Heart right ventricle (tissue), 16 donors: Measurements from ENCODE around the gene MIB1. TPM values are rescaled to one million over a fixed set of nuclear protein-coding genes. Genes with fewer than 3 reads are reported as not detected.

Experiments used
- ATAC-seq, 8 donors: fragments of 200-7000 bp; cut with Tn5 transposase; one replicate each; pipeline ENCODE4 v1.9.1; 2020; ENCODE audit warnings: mild to moderate bottlenecking in 8 of 8, moderate library complexity in 8 of 8, moderate number of reproducible peaks in 1 of 8
- DNase-seq, 2 donors: peaks; one replicate each; pipeline ENCODE4 v3.0.0-alpha.2; 2020
- H3K27ac ChIP-seq, 10 donors: fragments of 200-600 bp; sonication (generic) in 2 of 10; one replicate each; pipeline versions ENCODE4 v1.5.0 to v1.8.0; 2020 to 2022; ENCODE audit warnings: mild to moderate bottlenecking in 3 of 10
- H3K27me3 ChIP-seq, 7 donors: fragments of 200-600 bp; one replicate each; pipeline ENCODE4 v1.8.0; 2021 to 2022; ENCODE audit warnings: mild to moderate bottlenecking in 2 of 7
- H3K36me3 ChIP-seq, 9 donors: fragments of 200-600 bp; sonication (generic) in 1 of 9; one replicate each; pipeline versions ENCODE4 v1.5.0 to v1.8.0; 2020 to 2022; ENCODE audit warnings: mild to moderate bottlenecking in 2 of 9
- H3K4me1 ChIP-seq, 9 donors: fragments of 200-600 bp; sonication (generic) in 1 of 9; one replicate each; pipeline versions ENCODE4 v1.5.0 to v1.8.0; 2020 to 2022; ENCODE audit warnings: mild to moderate bottlenecking in 4 of 9
- H3K4me3 ChIP-seq, 10 donors: fragments of 200-600 bp; sonication (generic) in 2 of 10; one replicate each; pipeline versions ENCODE4 v1.5.0 to v1.8.0; 2020 to 2022; ENCODE audit warnings: mild to moderate bottlenecking in 7 of 10, moderate library complexity in 2 of 10
- H3K9me3 ChIP-seq, 11 donors: fragments of 200-600 bp in 10 of 11; sonication (generic) in 2 of 11; one replicate each; pipeline versions ENCODE4 v1.5.0 to v1.8.0; 2013 to 2022; ENCODE audit warnings: mild to moderate bottlenecking in 2 of 11, control low read depth in 1 of 11, moderate library complexity in 1 of 11
- whole genome bisulfite sequencing, 2 donors: extraction: QIAGEN DNeasy Blood & Tissue Kit; methylation state at CpG; one replicate each; pipeline ENCODE4 v1.1.7; 2013; ENCODE audit warnings: inconsistent platforms in 1 of 2; 5-methylcytosine and 5-hydroxymethylcytosine counted together
- intact Hi-C, 10 donors: fragments of 100-400 bp; cut with DNase I; formaldehyde crosslinking; loops; one replicate each; pipeline versions ENCODE4 v1.11.1 to v1.14.2; 2022
- polyA plus RNA-seq, 2 donors: library from polyadenylated mRNA; stranded (reverse); fragments of 200-250 nt; gene quantifications; one replicate each; pipeline ENCODE4 v1.2.3, GENCODE V29; 2013
- total RNA-seq, 10 donors: library from RNA; stranded (reverse); fragmentation: NEBNext Ultra II Directional in 3 of 10; extraction: Animal tissue kit (Norgen Biotek cat#: 25700) in 3 of 10; gene quantifications; one replicate each; pipeline versions ENCODE4 v1.2.1 to v1.2.4, GENCODE V29; 2021 to 2023
- TF ChIP-seq, protein P1 (sequence below), 9 donors: fragments of 200-600 bp; sonication (generic) in 2 of 9; IDR thresholded peaks; one replicate each; pipeline versions ENCODE4 v1.5.0 to v1.8.0; 2021 to 2022; ENCODE audit warnings: antibody characterized with exemption in 9 of 9, mild to moderate bottlenecking in 5 of 9, moderate library complexity in 1 of 9
- donor health status: Arrhythmogenic right ventricular cardiomyopathy.
- donor health status: ischemic (EF 13 %, LVEDD 7.1; RV severe dilation, severe dysfunction).
- donor health status: healthy with polysubstance abuse.
- donor health status: DM: no; HTN: yes; CAD: no.
- donor health status: DM: no; HTN: no; CAD: no.
- donor health status: ischemic (EF 25% LVEDD 6.9; RV normal size, moderate dysfunction).
- donor health status: ischemic (EF 25% LVEDD 5.7; RV mildly dilated, moderate dysfunction).
- donor health status: healthy.
- donor health status: DM: yes; HTN: yes; CAD: no.
- donor health status: Ischemic cardiomyopathy.
- donor health status: ischemic (EF 35%, LVEDD 5.7; RV mildly dilated, moderate dysfunction).
- donor health status: nonischemic (EF 11% LVEDD 7.7; RV severe dilation, severe dysfunction).
- donor health status: DM: yes; HTN: yes; CAD: no.
- donor health status: PGD.
- donor health status: ischemic (EF 29% LVEDD 5.4; RV normal size, mild dysfunction).
- donor health status: nonischemic (EF 23%, LVEDD 6.1; RV moderate dilation, normal function).

Gene MIB1
- total and polyA plus RNA-seq, 12 donors = 3.7 to 32.2 (median 25.0) TPM

DNA sequence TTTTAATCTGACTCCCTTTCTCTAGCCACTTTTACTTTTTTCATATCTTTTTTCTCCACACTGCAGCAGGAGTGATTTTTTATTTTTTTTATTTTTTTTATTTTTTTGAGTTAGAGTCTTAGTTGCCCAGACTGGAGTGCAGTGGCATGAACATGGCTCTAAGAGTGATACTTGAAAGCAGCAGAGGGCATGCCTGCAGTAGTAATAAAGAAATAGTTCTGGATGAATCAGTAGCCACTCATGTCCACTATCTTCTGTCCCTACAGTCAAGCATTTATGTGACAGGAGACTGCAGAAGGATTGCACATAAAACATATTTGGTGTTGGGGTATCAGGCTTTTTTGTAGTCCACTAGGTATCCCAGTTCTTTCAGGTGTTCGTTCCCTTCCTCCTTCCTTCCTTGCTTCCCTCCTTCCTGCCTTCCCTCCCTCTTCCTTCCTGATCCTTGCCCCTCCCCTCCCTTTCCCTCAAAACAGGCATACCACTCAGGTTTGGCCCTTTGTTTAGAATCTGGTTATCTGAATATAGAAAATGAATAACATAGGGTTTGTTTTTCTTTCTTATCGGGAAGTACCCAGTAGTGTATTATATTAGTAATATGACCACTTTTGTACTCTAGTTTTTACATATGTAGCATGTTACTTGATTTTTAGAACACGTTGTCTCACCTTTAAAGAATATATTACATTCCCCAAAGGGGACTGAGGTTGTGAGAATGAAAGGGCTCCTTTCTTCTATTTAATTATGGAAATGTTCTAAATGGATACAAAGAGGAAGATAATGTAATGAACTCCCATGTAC, 23.5 kb downstream of the MIB1 start:
- intact Hi-C loops = loop anchor here in 2 of 10 donors (10.0 kb wide), 2 partner anchors 59 to 61 kb away; partner anchors contain the start of gene ABHD3 (in 1 of the 2)
- no peaks in the 10 kb centered on the region for H3K9me3 ChIP-seq
- H3K36me3 ChIP-seq = peaks cover 0 to 35% (median 16%) of the 10 kb centered on the region in 9 donors
- H3K27me3 ChIP-seq = no peaks in the 10 kb centered on the region
- DNase-seq (no peak), ATAC-seq (peak in 3 of 8 donors; percentile 47 to 53 (median 49))
- H3K4me1 ChIP-seq = peaks cover 0 to 43% (median 28%) of the 10 kb centered on the region in 9 donors
- no peak overlapping the region for H3K27ac ChIP-seq
- H3K4me3 ChIP-seq = no peak overlapping the region
- TF ChIP-seq, protein P1, sequence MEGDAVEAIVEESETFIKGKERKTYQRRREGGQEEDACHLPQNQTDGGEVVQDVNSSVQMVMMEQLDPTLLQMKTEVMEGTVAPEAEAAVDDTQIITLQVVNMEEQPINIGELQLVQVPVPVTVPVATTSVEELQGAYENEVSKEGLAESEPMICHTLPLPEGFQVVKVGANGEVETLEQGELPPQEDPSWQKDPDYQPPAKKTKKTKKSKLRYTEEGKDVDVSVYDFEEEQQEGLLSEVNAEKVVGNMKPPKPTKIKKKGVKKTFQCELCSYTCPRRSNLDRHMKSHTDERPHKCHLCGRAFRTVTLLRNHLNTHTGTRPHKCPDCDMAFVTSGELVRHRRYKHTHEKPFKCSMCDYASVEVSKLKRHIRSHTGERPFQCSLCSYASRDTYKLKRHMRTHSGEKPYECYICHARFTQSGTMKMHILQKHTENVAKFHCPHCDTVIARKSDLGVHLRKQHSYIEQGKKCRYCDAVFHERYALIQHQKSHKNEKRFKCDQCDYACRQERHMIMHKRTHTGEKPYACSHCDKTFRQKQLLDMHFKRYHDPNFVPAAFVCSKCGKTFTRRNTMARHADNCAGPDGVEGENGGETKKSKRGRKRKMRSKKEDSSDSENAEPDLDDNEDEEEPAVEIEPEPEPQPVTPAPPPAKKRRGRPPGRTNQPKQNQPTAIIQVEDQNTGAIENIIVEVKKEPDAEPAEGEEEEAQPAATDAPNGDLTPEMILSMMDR (IDR thresholded peaks at IDR 0.05) = no peak
- 65 to 76% methylated on average over 3 of the region's 3 CpGs for WGBS, 2 donors

DNA sequence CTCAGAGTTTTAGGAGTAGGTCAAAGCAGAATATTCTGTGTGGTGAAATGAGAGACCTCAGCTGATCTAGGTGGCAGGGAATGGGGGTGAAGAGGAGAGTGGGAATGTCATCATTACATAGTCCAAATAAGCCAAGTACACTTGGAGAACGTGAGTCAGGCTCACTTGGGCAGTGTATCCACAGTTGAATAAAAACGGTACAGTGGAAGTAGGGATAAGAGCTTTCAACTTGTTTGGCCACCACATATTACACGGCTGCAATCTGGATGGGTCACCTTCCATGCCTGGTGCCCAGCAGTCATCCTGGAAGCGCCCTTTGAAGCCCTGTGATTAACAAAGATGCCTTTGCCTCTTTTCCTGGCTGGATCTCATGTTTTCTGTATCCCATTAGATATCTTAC, 28.6 kb downstream of the MIB1 start:
- Histone ChIP-seq H3K4me1 (peaks cover 0 to 12% (median 3%) of the 10 kb centered on the region in 9 donors), H3K27me3 (no peaks in the 10 kb centered on the region), H3K36me3 (peaks cover 0 to 80% (median 16%) of the 10 kb centered on the region in 9 donors), H3K27ac (no peak overlapping the region), H3K9me3 (no peaks in the 10 kb centered on the region), H3K4me3 (no peak overlapping the region)
- ATAC-seq (no peak), DNase-seq (no peak)
- intact Hi-C loops = loop anchor here in 2 of 10 donors (10.0 kb wide), 2 partner anchors 56 to 64 kb away; partner anchors contain the start of gene ABHD3 (in 1 of the 2)
- WGBS, 2 donors = 90 to 93% methylated on average over 4 of the region's 4 CpGs
- TF ChIP-seq, protein P1 (IDR thresholded peaks at IDR 0.05) = no peak

DNA sequence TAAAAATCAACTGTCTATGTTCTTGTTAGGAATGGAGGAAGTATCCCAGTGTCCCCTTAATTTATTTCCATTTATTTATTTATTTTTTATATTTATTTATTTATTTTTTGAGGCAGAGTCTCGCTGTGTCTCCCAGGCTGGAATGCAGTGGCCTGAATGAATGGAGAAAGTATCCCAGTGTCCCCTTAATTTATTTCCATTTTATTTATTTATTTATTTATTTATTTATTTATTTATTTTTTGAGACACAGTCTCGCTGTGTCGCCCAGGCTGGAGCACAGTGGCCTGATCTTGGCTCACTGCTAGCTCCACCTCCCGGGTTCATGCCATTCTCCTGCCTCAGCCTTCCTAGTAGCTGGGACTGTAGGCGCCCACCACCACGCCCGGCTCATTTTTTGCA, 34.1 kb downstream of the MIB1 start:
- 96 to 98% methylated on average over 7 of the region's 7 CpGs for WGBS, 2 donors
- DNase-seq = no peak
- H3K36me3 ChIP-seq = peaks cover 0 to 90% (median 5%) of the 10 kb centered on the region in 9 donors
- TF ChIP-seq, protein P1 (IDR thresholded peaks at IDR 0.05) = no peak
- H3K4me3 ChIP-seq = no peak overlapping the region
- intact Hi-C loops = no loop called here
- no peaks in the 10 kb centered on the region for H3K9me3 ChIP-seq
- peaks cover 0 to 6% (median 0%) of the 10 kb centered on the region in 9 donors for H3K4me1 ChIP-seq
- no peaks in the 10 kb centered on the region for H3K27me3 ChIP-seq
- no peak for ATAC-seq
- no peak overlapping the region for H3K27ac ChIP-seq

DNA sequence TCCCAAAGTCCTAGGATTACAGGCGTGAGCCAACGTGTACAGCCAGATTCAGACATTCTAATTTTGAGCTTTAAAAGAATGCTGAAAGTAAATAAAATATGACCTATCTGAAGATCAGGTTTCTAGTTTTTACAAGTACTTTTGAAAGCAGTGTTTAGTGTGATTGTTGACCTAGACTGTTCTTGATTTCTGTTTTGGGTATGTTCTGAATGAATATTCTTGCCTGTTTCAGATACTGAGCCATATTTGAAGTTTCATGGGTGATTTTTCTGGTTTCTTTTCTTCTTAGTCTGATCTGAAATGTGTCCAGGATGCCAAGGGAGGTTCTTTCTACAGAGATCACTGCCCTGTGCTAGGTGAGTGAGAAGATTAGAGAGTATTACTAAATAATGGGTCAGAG, 37.2 kb downstream of the MIB1 start:
- no peak overlapping the region for H3K4me3 ChIP-seq
- no peaks in the 10 kb centered on the region for H3K9me3 ChIP-seq
- H3K27me3 ChIP-seq = no peaks in the 10 kb centered on the region
- no peak for DNase-seq
- intact Hi-C loops = no loop called here
- H3K4me1 ChIP-seq = no peaks in the 10 kb centered on the region
- TF ChIP-seq, protein P1 (IDR thresholded peaks at IDR 0.05) = no peak
- 76 to 87% methylated on average over 2 of the region's 2 CpGs for WGBS, 2 donors
- peaks cover 0 to 94% (median 24%) of the 10 kb centered on the region in 9 donors for H3K36me3 ChIP-seq
- ATAC-seq = no peak
- no peak overlapping the region for H3K27ac ChIP-seq
